GM12864 (cell line): ENCODE measurements around the gene MYO1H.
"Not testable (repeated sequence)": the region's sequence is repeated elsewhere in the genome, so short reads cannot be mapped to it uniquely, and the experiment has no call there.

Experiments used
- DNase-seq: peaks from one replicate; pipeline ENCODE4 v3.0.0-alpha.2; 2011; ENCODE audit warnings: low read depth
- H3K4me3 ChIP-seq: 2 replicates; pipeline ENCODE4 v1.5.1; 2011; ENCODE audit warnings: mild to moderate bottlenecking, low read depth, low read length, control low read depth
- TF ChIP-seq, protein P1 (sequence below): IDR thresholded peaks from 2 replicates; pipeline ENCODE4 v1.5.1; 2011; ENCODE audit warnings: low read depth, mild to moderate bottlenecking, moderate library complexity, low read length, control low read depth, inconsistent platforms; ENCODE audit errors: missing control alignments

Gene MYO1H

DNA sequence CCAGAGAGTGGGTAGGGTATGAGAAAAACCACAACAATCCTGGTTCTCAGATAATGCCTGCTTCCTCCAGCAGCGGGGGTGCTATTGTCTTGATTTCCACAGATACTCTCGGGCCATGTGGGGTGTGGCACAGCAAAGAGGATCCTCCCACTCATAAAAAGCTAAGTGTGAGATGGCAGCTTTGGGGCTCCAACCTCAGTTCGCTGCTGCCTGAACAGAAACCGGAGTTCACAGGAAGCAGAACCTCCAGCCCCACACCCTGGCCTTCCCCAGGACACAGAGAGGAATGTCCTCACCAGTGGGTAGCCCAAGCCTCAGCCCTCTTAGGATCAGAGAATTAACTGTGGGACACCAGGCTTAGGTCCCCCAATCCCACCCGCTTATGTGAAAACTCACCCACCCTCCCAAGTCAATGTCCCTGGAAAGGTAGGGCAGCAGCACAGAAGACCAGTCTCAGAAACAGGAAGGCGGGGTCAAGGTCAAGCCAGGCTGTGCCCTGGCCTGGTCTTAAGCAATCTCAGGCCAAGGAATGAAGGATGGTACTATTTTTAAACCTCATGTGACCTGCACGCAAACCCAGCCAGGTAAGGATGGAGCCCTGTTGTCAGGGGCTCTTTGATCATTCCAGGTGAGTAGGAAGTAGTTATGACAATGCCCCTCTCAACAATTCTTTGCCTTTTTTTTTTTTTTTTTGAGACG lies 120.4 kb downstream of the MYO1H start:
- DNase-seq, result no peak
- H3K4me3 ChIP-seq, result no peak overlapping the region
- TF ChIP-seq, protein P1, sequence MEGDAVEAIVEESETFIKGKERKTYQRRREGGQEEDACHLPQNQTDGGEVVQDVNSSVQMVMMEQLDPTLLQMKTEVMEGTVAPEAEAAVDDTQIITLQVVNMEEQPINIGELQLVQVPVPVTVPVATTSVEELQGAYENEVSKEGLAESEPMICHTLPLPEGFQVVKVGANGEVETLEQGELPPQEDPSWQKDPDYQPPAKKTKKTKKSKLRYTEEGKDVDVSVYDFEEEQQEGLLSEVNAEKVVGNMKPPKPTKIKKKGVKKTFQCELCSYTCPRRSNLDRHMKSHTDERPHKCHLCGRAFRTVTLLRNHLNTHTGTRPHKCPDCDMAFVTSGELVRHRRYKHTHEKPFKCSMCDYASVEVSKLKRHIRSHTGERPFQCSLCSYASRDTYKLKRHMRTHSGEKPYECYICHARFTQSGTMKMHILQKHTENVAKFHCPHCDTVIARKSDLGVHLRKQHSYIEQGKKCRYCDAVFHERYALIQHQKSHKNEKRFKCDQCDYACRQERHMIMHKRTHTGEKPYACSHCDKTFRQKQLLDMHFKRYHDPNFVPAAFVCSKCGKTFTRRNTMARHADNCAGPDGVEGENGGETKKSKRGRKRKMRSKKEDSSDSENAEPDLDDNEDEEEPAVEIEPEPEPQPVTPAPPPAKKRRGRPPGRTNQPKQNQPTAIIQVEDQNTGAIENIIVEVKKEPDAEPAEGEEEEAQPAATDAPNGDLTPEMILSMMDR, result no peak

DNA sequence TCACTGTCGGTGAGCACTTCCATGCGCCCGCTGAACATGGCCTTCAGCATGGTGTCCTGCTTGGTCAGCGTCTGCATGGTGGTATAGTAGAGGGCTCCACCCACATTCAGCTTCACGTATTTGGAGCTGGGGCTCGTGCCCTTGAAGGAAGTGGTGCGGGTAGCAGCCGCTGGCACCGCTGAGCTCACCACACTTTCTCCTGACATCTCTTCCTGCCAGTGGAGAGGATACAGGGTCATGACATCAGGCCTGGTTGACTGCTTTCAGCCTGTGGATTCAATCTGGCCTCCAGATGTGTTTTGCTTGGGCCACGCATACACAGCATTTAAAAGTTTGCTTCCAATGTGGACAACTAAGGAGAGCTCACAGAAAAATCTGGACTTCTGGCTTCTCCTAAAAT lies 121.8 kb downstream of the MYO1H start:
- no peak for DNase-seq
- TF ChIP-seq, protein P1, result no peak

DNA sequence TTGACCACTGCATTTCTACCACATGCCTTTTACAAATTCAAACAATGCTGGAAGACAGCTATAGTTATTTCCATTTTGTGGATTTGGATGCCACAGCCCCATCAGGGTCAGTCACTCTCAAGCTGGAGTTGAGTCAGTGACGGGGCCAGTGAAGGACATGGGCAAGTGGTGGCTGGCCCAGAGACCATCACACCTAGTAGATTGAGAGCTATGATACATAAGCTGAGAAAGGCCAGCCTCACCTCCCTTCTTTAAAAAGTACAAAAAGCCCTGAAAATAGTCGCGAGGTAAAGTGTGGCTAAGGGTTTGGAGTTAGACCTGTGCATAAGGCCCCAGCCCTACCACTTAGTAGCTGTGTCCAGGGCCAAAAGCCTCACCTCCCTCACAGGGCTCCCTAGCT lies 125.3 kb downstream of the MYO1H start:
- no peak overlapping the region for H3K4me3 ChIP-seq
- TF ChIP-seq, protein P1, result no peak
- DNase-seq, result no peak

More for the DNA sequence above, 121.8 kb downstream of the MYO1H start:
- no peak overlapping the region for H3K4me3 ChIP-seq

DNA sequence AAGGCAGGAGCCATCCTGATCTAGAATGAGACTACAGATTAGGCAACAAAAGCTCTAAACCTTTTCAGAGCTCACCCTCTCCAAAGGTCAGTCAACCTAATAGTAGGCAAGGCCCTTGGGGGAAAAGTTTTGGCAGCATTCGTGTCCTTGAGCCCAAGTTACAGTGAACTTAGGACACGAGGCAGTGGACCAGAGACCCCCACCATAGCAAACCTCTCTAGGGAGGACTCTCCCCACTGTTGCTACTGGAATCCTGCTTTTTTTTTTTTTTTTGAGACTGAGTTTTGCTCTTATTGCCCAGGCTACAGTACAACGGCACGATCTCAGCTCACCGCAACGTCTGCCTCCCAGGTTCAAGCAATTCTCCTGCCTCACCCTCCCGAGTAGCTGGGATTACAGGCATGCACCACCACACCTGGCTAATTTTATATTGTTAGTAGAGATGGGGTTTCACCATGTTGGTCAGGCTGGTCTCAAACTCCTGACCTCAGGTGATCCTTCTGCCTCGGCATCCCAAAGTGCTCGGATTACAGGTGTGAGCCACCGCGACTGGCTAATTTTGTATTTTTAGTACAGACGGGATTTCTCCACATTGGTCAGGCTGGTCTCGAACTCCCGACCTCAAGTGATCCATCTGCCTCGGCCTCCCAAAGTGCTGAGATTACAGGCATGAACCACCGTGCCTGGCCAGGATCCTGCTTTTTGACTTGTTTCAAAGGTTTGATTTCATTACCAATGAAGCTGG lies 126.0 kb downstream of the MYO1H start:
- not testable (repeated sequence) for DNase-seq, H3K4me3 ChIP-seq

DNA sequence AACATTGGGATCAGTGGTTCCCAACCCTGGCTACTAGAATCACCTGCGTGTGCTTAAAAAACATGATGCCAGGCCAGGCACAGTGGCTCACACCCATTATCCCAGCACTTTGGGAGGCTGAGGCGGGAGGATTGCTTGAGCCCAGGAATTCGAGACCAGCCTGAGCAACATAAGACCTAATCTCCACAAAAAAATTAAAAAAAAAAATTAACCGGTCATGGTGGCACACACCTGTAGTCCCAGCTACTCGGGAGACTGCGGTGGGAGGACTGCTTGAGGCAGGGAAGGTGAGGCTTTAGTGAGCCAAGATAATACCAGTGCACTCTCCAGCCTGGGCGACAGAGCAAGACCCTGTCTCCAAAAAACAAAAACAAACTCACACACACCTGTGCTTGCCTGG lies 127.4 kb downstream of the MYO1H start:
- TF ChIP-seq, protein P1, result no peak
- no peak overlapping the region for H3K4me3 ChIP-seq
- no peak for DNase-seq

DNA sequence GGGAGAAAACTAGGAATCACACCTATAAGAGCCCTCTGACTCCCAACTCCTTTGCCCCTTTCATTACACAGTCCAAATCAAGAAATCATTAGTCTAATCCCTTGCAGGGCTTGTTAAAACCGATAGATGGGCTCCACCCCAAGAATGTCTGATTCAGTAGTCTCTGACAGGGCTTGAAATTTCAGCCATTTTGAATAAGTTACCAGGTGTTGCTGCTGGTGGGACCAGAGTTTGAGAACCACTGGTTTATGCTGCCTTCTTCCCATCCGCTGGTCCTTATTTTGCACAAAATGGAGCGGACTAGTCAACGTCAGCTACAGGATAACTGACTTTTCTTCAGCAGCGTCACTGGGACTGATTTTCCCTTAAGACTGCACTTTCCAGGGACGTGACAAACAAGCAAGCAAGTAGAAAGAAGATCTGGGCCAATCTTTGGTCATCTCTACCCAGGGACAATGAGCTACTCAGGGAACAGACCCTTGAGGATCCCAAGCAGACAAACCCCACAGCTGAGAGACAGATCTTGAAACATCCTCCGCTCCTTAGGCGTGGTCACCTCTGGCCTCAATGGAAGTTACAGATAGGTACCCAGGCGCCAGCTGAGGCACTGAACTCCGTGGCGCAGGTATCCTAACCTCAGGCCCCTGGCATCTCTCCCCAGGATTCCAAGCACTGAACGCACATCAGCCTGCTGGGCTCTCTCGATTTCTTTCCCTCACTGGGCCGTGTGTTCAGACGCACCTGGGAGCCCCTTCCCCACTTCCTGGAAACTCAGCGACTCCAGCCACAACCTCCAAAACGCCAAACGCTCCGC lies 128.5 kb downstream of the MYO1H start:
- H3K4me3 ChIP-seq, result peak overlapping the region; percentile 70
- TF ChIP-seq, protein P1, result no peak
- DNase-seq, result no peak

DNA sequence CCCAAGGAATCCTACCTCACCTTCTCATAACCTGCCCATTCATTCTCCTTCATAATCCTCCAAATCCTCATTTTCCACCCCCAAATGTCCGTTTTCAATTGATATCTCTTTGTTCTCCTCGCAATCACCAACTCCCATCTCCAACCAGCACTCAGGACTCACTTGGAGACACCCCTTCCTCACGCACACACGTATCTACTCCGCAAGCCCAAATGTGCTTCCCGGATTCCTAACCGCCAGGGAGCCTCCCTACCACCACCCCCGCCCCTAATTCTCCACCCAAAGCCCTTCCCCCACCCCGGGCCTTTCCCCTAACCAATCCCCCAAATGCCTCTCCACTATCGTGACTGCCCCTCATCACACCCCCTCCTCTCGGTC lies 129.1 kb downstream of the MYO1H start:
- no peak for DNase-seq
- H3K4me3 ChIP-seq, result peak overlapping the region; percentile 70
- TF ChIP-seq, protein P1, result no peak
